NCI-H2081 treated with DMSO at 0.1 percent for 48 hours (cell line): ENCODE data around the gene TAF3.

Source experiments
- DNase-seq: peaks from one replicate; lab custom pipeline; 2025; lab: John Stamatoyannopoulos, UW

Gene TAF3

DNA sequence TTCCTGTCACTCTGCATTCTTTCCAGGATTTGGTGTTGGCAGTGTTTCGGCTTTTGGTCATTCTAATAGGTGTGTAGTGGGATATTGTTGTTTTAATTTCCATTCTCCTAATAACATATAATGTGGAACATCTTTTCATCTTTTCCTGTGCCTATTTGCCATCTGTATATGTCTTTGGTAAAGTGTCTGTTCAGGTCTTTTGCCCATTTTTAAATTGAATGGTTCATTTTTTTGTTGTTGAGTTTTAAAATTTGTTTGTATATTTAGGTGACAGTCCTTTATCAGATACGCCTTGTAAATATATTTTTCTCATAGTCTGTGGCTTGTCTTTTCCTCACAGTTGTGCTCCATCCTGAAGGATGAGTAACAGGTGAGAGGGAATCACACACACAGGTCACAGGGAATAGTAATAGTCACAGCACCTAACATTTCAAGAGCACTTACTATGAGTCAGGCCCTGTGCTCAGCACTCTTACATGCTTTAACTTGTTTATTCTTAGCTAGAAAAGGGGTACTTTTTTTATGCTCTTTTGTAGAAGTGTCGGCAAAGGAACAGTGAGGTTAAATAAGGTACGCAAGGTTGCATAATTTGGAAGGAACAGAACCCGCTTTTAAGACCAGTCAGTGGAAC, 119.1 kb downstream of the TAF3 start:
- no peak for DNase-seq

DNA sequence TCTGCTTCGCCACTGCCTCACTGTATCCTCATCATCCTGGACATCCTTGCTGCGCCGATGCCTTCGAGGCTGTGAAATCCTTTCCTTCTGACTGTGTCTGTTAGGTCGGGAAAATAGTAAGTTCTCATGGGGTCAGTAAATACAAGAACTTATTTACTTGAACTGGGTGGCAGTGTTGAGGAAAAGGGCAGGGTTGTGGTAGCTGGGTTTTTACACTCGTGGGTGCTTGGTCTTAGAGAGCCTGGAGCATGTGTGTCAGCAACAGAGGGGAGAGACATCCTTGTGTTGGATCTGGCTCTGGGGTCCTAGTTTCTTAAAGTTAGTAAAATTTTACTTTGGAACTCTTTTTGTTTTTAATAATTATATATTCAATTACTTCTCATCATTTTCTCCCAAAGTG, 123.3 kb downstream of the TAF3 start:
- DNase-seq, result no peak

DNA sequence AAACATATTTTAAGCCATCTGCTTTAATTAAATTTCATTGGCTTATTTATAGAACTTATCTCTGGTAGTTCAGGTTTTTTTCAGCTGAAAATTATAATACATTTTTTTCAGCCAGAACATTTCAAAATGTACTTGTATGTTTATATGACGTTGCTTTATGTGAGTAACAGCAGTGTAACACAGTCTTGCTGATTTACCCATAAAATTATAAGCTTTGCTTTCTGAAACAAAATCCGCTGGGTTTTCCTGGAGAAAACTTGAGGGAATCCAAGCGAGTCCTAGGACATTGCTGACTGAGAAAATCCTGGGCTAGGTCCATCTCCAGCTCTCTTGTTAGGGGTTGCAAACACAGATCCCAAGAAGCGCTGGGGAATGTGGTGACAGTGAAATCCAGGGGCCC, 124.0 kb downstream of the TAF3 start:
- DNase-seq, result no peak

DNA sequence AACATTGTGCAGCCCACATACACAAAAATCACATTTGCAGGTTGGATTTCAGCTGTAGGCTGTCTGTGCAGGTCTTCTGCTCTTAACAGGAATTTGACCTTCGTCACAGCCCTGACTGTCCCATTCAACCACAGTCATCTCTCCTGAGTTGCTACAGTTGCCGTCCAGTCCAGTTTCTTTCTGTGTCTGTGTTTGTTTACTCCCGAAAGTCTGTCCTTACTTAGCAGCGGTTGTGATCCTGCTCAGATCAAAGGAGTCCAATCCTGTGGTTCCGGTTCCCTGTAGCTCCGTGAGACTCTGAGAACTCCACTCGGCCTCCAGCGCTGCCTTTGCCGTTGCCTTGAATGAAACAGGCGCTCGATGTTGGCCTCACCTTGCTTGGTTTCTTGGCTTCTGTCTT, 124.6 kb downstream of the TAF3 start:
- no peak for DNase-seq

DNA sequence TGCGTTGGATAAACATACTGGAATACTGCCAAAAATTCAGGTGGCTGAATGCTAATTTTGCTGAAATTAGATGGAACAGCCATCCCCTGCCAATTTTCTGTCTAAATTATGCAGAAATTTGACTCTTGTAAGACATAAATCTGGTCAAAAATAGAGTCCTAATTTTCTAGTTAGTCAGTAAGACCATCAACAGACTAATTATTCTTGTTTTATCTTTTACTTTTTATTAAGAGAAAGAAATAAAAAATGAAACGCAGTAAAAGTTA, 125.8 kb downstream of the TAF3 start:
- peak; percentile 23 for DNase-seq

DNA sequence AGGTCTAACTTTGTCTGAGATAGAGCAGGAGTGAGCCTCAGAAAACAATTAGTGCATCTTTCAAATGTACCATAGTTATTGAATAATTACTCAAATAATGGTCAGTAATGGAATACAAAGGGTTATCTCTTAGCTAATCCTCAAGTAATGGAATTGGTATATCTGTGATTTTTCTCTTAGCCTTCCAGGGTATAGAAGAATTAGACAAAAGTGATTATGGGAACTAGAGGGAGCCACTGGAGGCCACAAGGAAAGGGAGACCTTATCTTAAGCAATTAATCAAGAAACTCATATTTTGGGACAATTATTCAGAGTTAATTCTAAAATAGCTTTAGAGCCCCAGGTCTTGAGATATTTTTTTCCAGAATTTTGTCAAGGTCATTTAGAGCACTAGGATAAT, 126.2 kb downstream of the TAF3 start:
- no peak for DNase-seq

DNA sequence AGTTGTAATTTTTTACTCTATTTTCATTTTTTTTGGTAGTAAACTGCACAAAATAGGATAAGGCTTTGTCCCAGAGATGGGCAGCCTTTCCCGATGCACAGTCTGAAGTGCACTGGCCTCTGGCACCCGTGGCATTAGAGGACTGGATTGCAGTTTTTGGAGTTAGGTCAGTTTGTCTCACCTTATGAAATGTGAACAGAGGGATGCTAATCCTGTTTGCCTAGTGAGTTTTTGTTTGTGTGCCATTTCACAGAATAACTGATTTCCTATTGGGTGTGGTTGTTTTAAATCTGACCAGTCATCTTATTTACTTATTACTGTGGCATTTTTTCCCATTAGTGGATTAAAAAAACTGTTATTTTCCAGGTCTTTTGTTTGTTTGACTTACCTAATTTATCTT, 126.7 kb downstream of the TAF3 start:
- DNase-seq, result no peak

DNA sequence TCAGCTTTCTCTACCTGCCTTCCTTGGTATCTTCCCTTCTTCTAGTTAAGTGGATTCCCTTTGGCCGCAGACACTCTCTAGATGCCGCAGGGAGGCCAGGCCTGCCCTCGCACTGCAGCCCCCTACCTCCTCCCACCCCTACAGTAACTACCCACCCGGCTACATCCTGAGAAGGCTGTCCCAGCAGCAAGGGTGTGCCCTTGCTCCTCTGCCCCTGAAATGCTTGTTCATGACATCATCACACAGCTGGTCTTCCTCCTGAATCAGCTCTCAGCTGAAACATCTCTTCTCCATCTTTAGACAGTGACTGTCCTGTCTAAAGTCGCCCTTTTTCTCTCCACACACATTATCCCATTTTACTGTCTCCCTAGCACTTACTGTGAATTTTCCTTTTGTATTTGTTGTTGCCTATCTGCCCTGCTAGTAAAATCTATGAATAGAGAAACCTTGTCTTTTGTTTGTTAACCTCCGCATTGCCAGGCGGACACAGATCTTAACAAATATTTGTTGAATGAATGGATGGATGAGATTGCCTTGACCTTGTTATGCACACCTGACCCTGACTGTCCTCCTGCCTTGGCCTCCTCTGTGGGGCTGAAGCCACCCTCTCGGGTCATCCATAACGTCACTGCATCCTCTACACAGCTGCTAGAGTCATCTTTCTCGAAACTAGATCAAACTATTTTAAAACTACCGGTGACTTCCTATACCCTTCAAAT, 127.3 kb downstream of the TAF3 start:
- no peak for DNase-seq

DNA sequence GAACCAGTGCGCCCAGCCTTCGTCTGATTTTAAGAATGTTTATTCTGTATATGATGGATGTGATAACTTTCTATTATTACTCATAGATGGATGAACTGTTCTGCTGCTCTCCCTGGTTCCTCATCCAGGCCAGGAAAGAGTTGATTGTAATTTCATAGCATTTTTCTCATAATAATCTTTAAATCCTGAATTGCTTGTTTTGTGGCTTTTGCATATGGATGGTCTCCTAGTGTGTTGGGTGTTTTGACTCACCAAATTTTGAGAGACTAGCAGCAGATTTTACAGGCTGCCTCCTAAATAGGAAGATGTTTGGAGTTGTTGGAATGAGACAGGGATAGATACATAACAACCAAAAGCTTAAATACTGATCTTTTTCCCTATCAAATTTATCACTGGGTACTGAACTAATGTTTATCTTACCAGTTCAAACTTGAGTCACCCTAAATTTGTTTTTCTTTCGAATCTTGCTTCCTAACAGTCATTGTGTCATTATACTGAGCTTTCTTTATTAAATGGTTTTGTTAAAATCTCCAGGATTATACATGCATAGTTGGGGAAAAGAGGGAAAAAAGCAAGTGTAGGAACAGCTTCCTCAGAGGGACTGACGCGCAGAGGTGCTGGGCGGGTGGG, 130.2 kb downstream of the TAF3 start:
- DNase-seq, result no peak

DNA sequence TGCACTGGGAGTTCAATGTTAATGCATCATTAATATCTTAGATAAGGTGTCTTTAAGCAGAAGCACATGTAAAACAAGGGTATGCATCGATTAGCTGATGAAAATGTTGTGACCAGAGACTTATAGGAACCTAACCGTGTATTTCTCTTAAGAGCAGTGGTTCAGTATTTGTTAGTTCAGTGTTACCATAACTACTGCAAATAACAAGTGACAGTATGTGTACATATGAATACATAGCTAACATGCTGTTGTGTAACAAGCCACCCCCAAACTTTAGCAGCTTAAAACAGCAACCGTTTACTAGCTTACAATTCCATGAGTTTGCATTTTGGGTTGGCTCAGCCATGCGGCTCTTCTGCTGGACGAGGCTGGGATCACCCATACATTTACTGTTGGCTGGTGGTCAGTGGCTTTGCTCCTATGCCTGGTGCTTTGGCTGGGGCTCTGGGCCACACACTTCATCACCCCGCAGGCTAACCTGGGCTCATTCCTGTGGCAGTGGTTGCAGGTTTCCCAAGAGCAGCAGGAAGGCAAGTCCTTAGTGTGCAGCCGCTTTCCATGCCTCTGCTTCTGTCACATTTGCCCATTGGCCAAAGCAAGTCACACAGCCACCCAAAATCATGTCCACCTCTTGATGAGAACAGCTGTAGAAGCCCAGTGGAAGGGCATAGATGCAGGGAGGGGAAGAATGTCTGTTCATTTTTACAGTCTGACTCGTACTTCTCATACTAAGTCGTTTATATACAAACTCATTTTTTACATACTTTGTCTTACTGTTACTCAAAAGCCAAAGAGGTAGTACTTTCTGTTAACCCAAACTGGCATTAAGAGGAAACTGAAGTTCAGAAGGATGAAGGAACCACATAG, 132.9 kb downstream of the TAF3 start:
- no peak for DNase-seq

DNA sequence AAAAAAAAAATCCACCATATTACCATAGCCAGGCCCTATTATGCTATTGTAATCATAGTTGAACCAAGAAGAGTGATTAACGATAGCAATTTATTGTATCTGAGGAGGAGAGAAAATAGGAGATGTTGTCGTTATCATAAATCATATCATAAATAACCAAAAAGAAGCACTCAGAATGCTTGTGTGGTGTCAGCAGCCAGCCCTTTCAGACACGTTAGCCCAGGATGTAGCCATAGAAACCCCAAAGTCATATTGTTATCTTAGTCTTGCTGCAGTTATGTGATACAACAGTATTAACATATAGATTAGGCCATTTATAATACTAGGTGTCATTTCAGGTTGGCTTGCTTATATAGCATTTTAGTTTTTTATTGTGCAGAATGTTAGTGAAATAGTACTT, 134.0 kb downstream of the TAF3 start:
- no peak for DNase-seq

DNA sequence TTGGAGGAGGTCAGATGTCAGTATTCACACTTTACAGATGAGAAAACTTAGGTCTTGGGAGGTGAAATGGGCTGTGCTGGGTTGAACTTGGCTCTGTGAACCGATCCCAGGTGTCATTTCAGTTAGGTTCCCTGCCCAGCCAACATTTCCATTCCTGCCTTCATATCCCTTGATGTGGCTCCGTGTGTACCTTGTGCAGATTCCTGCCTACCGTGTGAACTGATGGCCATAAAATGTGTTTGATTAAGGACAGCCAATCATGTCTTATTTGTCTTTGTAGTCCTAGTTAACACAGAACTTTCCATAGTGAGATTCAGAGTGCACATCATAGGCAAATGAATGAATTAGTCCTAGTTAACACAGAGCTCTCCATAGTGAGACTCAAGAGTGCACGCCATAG, 135.1 kb downstream of the TAF3 start:
- no peak for DNase-seq

DNA sequence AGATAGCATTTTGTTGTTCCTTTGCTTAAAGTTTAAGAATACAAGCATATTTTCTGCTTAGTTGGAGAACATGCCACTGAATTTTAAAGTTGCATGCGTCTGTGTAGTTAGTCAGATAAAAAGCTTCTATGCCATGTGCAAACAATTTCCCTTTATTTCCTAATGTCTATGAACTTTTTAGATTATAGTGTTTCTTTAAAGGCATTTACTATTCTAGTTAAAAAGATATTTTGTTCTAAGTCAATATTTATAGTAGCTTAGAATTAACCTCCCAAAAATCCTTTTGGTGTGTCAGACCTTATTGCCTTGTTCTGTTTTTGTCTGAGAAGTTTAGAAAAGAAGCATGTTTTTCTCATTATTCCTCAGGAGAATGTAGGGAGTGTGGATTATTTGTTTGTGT, 137.1 kb downstream of the TAF3 start:
- no peak for DNase-seq

DNA sequence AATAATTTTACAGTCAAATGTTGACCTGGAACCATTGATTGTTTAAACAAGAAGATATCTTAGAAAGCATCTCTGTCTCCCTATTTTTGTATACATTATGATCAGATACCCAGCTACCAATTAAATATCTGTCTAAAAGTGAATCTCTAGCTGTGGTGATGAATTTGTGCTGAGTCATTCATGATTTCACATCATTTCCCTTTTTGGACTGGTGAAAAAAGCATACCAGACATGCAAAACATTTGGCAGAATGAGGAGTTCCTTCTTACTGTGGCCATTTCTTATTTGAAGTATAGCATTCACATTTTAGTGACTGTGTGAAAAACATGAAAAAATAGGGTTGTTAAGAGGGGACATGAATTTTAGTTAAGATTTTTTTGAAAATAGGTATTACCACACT, 138.2 kb downstream of the TAF3 start:
- no peak for DNase-seq

DNA sequence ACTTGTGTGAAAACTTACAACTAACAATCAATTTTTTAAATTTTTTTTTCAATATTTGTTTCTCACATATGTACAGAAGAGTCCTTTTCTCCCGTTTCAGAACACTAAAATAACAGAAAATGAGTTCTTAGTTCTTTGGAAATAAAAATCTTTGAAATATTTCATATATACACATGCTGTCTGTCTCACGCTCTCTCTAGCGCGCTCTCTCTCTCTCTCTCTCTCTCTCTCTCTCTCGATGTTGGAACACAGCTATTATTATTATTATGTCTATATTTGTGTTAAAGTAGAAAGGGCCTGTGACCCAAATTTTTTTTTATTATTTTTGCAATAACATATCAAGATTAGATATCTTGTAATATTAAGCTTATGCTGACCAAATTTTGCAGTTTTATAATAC, 139.3 kb downstream of the TAF3 start:
- no peak for DNase-seq

DNA sequence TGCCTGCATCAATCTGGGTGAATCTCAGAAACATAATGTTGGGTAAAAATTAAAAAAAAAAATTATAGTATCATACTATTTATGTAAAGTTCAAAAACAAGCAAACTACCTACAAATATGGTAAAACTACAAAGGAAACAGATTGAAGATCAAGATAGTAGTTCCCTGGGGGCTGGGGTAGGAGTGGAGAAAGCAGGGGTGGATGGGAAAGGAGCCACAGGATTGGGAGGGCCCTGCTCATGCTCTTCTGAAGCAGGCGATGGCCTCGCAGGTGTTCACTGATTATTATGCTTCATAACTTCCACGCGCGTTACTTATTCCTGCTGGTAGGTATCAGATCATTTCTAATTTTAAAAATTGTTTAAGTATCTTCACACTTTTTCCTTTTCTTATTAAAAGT, 140.1 kb downstream of the TAF3 start:
- no peak for DNase-seq

DNA sequence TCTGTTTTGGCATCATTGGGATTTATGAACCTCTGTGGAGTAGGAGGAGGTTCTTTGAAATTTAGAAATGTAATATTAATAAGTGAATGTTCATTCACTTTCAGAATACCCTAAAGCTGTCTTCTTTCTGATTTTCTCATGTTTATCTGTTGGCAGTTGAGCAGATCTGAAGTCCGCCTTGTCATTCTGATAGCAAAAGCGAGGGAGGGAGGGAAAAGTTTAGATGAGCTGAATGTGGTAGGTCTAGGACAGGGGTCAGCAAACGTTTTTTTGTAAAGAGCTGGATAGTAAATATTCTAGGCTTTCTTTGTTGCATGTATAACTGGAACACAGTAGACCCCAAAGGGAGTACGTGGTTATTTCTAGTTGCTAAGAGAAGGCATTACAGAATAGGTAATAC, 141.8 kb downstream of the TAF3 start:
- DNase-seq, result no peak

DNA sequence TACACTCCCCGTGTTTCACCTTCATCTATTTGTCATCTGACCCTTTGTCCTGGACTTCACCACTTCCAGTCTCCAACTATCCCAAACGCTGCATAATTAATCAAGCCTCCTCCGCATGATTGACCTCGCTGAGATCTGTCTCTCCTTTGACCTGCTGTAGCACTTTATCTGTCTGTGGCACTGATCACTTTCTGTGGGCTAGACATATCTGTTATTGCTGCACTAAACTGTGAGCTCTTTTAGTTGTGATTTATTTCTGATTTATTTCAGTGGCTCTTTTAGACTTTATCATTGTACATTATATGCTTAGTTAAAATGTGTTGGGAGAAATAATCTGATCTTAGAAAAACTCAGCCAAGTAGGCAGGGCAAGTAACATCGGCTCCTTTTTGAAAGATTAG, 144.3 kb downstream of the TAF3 start:
- DNase-seq, result no peak

DNA sequence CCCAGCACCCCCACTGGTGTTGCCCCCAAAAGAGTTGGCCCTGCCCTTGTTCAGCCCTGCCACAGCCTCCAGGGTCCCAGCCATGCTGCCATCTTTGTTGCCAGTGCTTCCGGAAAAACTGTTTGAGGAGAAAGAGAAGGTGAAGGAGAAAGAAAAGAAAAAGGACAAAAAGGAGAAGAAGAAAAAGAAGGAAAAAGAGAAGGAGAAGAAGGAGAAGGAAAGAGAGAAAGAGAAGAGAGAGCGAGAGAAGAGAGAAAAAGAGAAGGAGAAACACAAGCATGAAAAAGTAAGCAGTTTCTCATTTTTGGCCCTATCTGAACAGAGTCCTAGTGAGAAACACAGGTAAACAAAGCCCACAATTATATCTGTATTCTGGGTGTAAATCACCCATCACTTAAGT, 147.2 kb downstream of the TAF3 start:
- DNase-seq, result no peak

DNA sequence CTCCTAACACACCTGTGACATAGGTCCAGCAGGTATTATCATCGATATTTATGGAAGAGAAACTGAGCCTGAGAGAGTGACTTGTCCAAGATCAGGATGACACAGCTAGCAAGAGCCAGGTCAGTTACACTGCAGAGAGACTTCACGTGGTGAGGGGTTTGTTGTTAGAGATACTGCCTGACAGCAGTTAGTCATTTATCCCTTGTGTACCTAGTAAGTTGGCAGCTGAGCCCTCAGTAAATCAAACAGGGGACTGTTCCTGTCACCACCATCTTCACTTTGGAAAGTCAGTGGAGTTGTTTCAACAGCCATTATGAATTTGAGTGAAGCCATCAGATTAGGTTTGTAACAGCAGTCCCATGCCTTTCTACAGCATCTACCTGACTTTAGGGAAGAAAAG, 148.7 kb downstream of the TAF3 start:
- no peak for DNase-seq

DNA sequence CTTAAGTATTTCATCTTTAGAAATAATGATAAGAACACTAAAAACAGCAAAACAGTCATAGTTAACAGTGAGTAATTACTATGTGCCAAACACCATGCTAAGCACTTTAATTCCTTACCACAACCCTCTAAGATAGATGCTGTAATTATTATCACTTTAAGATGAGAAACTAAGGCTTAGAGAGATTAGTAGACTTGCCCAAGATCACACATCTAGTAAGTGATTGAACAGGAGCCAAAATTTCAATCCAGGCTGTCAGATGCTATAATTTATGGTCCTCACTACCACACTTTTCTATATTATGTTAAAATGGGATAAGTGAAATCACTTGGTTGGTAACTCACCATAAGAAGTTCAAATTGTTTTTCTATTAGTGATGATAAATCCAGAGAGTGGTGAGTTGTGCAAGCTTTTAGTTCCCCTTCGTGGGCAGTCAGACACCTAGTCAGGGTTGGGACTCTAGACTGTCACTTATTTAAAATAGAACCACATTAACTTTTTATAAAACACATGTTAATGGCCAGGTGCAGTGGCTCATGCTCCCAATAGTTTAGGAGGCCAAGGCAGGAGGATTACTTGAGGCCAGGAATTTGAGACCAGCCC, 150.3 kb downstream of the TAF3 start:
- DNase-seq, result no peak

DNA sequence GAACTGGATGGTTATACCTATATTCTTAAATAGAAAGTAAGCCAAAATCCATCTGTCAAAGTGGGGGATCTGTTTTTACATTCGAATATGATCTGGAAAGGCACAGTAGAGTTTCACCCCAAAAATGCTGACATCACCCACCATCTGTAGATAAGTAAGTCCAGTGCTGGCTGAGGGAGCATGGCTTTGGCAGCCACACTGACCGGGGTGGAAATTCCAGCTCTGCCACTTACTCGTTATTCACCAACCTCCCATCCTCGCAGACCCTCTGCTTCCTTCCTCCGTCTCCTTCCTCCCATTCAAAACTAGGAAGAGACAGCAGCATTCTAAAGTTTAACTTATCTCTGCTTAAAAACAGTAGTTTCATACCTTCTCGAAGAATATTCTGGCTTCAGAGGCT, 151.3 kb downstream of the TAF3 start:
- no peak for DNase-seq

DNA sequence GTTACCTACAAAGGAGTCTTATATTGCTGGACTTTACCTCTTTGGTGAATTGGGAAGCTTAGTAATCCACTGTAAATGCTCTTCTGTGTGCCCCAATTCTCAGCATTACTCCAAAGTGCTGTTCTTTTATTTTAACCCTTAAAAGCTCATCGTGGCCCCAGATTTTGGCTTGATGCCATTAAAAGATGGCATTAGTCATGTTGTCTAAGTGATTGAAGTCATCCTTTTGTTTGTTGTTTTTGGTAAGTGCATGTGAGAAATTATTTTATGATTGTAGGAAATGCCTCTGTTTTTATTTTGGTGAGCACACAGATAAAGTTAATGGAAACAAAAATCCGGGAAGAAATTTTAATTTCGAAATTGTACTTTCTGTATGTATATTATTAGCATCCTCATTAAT, 153.6 kb downstream of the TAF3 start:
- DNase-seq, result no peak
